Gastrocnemius medialis (tissue), 4 donors: Measurements from ENCODE around the gene MBNL1.

Experiments
- POLR2A ChIP-seq, 2 donors: fragments of 450-650 bp; IDR thresholded peaks; one replicate each; pipeline ENCODE4 v1.6.1; 2017; ENCODE audit warnings: antibody characterized with exemption in 2 of 2, mild to moderate bottlenecking in 2 of 2, moderate library complexity in 2 of 2
- TF ChIP-seq, protein P1 (sequence below), 5 experiments: fragments of 450-650 bp in 3 of 5; fragments of 200-600 bp in 2 of 5; sonication (generic) in 2 of 5; IDR thresholded peaks in 4 of 5; conservative IDR thresholded peaks in 1 of 5; 1 replicate in 4 of 5; 2 replicates in 1 of 5; pipeline ENCODE4 v1.5.1; 2016 to 2019; ENCODE audit warnings: antibody characterized with exemption in 5 of 5, mild to moderate bottlenecking in 3 of 5, moderate library complexity in 3 of 5

- TF ChIP-seq, protein P1, sequence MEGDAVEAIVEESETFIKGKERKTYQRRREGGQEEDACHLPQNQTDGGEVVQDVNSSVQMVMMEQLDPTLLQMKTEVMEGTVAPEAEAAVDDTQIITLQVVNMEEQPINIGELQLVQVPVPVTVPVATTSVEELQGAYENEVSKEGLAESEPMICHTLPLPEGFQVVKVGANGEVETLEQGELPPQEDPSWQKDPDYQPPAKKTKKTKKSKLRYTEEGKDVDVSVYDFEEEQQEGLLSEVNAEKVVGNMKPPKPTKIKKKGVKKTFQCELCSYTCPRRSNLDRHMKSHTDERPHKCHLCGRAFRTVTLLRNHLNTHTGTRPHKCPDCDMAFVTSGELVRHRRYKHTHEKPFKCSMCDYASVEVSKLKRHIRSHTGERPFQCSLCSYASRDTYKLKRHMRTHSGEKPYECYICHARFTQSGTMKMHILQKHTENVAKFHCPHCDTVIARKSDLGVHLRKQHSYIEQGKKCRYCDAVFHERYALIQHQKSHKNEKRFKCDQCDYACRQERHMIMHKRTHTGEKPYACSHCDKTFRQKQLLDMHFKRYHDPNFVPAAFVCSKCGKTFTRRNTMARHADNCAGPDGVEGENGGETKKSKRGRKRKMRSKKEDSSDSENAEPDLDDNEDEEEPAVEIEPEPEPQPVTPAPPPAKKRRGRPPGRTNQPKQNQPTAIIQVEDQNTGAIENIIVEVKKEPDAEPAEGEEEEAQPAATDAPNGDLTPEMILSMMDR (IDR thresholded peaks at IDR 0.05 in 4 of 5, conservative IDR thresholded peaks at IDR 0.05 in 1 of 5) = no peak
- TF ChIP-seq POLR2A (IDR thresholded peaks at IDR 0.05) = no peak
Measured at GRCh38 chr3:152398495-152398894, 129.8 kb downstream of the MBNL1 start.
